Adrenal gland (tissue), 5 donors: ENCODE results near the gene CARD10.

Experiments
- CTCF ChIP-seq, 6 experiments: fragments of 450-650 bp in 4 of 6; fragments of 200-600 bp in 2 of 6; sonication (generic) in 1 of 6; IDR thresholded peaks; 1 replicate in 5 of 6; 2 replicates in 1 of 6; pipeline versions ENCODE4 v1.5.1 to v1.8.0; 2016 to 2021; ENCODE audit warnings: antibody characterized with exemption in 6 of 6, mild to moderate bottlenecking in 2 of 6, moderate library complexity in 1 of 6
- POLR2A ChIP-seq, 2 donors: fragments of 450-650 bp; IDR thresholded peaks; one replicate each; pipeline ENCODE4 v1.6.1; 2017; ENCODE audit warnings: antibody characterized with exemption in 2 of 2, mild to moderate bottlenecking in 2 of 2, moderate library complexity in 1 of 2
- donor health status: DM: no; HTN: no; CAD: no.

GRCh38 chr22:37522482-37522881 lies 3.3 kb upstream of the CARD10 start:
- TF ChIP-seq POLR2A (IDR thresholded peaks at IDR 0.05) (no peak), CTCF (IDR thresholded peaks at IDR 0.05) (no peak)
